Cardiac septum (tissue), 1 donor: ENCODE results near the gene DNAJC5G. TPM values are rescaled to one million over a fixed set of nuclear protein-coding genes. Genes with fewer than 3 reads are reported as not detected.
"Not testable (repeated sequence)": the region's sequence is repeated elsewhere in the genome, so short reads cannot be mapped to it uniquely, and the experiment has no call there.

Experiments
- DNase-seq: peaks from one replicate; pipeline ENCODE4 v3.0.0-alpha.2; 2020; ENCODE audit warnings: low spot score
- intact Hi-C: fragments of 100-400 bp; cut with DNase I; formaldehyde crosslinking; loops from one replicate; pipeline ENCODE4 v1.14.0; 2022
- total RNA-seq: library from RNA; stranded (reverse); fragmentation: NEBNext Ultra II Directional; extraction: Animal tissue kit (Norgen Biotek cat#: 25700); gene quantifications from one replicate; pipeline ENCODE4 v1.2.1, GENCODE V29; 2021
- donor health status: DM: no; HTN: no; CAD: no.

DNAJC5G gene
- total RNA-seq, 1 donor from 2014 or later = 1.6 TPM

DNA sequence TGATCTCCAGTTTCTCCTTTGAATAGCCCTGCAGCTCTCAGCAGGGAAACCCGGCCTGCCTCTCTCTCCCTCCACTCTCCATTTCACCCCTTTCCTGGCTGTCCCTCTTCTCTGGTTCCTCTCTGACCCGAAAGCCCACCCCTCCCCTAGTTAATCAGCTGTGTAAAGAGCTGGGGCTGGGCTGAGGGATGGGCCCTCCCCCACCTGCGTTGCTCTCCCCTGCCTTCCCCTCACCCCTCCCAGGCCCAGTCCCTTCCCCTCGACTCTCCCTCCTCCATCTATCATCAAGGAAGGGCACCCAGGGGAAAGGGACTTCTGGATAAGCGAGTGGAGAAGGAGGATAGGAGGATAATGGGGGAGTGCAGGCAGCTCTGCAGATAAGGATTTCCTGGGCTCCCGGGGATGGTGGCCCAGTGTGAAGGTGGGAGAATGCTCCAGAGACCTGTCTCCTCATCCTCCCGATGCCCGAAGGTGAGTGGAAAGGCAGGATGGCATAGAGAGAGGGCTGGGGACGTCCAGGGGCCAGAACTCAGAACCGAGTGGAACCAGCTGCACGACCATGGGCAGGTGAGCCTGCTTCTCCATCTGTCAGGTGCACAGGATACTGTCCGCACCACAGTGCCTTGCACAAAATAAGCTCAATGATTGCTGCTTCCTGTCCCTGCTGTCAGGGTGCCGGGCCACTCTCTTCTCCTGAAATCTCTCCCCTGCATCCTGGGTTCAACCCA lies 24.4 kb upstream of the DNAJC5G start:
- intact Hi-C loops = loop anchor here (2.0 to 5.0 kb wide), 2 partner anchors 30 to 51 kb away; no protein-coding TSS in a partner anchor
- DNase-seq = no peak

DNA sequence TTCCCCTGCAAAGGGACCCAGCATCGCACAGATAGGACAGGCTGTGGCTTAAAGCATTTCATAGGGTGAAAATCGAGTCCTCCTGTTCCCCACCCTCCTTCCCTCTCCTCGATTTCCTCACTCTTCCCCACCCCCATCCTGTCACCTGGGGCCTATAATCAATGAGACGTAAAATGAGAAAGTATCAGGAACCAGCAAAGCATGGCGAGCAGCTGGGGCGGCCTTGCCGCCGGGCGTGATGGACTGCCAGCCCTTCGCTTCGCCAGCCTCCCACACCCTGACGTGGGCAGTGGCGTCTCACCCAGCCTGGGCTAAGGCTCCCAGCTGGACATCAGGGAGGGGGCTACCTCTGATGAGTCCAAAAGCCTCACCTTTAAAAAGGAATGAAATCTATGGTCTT lies 23.5 kb upstream of the DNAJC5G start:
- intact Hi-C loops = loop anchor here (2.0 to 5.0 kb wide), 2 partner anchors 29 to 51 kb away; no protein-coding TSS in a partner anchor
- no peak for DNase-seq

DNA sequence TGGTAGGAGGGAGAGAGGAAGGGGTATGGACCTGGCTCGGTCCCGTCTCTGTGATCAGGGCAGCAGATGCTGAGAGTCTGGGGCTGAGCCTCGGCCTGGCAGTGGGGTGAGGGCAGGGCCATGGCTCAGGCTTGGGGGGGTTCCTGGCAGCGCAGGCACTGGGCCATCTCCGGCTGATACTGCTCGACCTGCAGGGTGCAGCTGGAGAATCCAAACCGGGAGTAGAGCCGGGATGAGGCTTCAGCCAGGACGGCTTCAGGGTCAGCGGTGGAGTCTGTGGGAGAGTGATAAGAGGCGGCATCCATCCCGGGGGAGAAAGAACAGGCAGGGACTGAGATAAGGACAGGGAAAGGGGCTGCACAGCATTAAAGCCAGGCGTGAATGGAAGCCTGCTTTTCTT lies 20.0 kb upstream of the DNAJC5G start:
- no peak for DNase-seq
- intact Hi-C loops = no loop called here

DNA sequence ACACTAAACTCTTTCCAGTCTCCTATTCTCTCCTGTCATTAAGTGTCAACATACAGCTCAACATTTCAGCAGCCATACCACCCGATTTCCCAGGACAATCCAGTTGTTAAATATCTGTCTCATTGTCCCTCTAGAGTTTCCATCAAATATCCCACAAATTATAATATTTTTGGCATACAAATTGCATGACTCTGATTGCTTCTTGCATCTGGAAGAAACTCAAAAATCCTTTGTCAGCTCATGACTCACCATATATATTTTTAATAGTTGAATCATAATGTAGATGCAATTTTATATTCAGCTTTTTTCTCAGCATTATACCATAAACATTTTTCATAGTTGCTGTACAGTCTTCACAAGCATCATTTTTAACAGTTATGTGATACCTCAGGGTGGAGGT lies 19.6 kb upstream of the DNAJC5G start:
- no peak for DNase-seq
- intact Hi-C loops = no loop called here

DNA sequence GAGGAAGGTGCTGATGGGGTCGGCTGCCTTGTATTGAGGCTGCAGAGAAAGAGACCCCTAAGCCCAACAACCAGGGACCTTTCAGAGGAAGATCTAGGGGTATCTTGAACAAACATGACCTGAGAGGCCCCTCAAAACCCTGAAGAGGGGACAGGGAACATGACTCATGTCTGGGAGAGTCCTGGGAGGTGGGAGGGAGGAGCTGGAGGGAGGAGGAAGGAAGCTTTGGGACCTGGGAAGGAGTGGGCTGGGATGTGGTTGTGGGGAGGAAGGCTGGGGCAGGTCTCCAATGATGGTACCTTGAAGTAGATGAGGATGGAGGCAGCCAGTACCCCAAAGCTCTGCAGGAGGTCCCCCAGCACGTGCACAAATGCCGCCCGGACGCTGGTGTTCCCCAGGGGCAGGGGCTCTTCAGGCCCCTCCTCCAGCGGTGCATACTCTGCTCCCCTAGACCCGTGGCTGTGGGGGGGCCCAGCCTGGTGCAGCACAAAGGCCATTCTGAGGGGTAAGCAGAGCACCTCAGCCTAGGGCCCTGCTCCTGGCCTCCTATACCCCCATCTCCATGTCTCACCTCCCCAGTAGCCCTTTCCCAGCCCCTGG lies 18.3 kb upstream of the DNAJC5G start:
- DNase-seq = no peak
- intact Hi-C loops = no loop called here

DNA sequence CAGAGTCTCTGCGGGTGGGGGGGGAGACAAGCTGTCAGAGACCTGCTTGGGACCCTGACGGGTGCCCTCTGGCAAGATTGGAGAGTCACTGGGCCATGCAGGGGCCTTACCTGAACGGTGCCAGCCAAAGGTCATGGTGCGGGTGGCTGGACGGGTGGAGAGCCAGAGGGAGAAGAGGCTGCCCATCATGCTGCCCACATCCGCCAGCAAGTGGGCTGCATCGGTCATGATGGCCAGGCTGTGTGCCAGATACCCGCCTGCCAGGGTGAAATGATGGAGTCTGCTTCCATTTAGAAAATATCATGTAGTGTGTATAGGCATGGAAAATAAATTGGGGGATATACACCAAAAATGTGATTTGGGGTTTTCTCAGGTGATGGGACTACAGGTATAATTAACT lies 17.2 kb upstream of the DNAJC5G start:
- DNase-seq = no peak
- intact Hi-C loops = no loop called here

DNA sequence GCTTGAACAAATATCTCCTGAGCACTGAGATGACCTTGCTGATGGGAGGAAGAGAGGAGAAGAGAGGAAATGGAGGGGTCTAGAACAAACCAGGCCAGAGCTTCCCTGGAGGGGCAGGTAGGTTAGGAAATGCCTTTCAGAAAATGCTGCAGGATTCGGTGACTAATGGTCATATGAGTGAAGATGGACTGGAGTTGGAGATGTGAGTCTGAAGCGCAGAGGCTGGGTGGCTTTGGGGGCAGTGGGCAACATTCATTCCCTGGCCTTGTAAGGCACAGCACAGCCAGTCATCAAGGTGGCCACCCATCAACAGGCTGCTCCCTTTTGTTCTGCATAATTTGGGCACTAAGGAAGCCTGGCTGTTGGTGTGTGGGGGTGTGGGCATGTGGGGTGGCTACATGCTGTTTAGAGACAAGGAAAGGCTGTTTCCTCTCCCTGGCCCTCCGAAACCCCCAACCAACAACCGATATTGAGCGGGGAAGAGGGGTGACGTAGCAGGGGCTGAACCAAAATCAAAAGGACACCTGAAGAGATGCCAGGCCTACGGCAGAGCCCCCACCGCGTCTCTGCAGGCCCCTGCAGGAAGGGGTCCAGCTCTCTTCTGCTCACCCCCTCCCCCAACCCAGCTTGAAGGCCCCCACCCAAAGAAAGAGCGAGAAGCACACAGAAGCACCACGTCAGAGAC lies 13.8 kb upstream of the DNAJC5G start:
- intact Hi-C loops = no loop called here
- DNase-seq = no peak

DNA sequence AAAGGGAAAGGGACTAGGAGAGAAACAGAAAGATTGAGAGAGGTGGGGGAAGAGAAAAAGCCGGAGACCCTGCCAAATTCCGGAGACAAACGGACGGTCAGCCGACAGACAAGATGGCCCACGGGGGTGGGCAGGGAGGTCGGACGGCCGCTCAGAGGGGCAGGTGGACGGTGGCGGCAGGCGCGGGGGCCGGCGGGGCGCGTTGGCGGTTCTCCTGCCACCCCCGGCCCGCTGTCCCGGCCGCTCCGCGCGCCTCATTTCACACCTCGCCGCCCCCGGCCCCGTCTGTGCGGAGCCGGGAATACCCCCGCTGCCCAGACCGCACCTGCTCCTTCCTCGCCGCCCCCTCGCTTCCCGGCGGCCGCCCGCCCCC lies 13.3 kb upstream of the DNAJC5G start:
- intact Hi-C loops = no loop called here
- no peak for DNase-seq

DNA sequence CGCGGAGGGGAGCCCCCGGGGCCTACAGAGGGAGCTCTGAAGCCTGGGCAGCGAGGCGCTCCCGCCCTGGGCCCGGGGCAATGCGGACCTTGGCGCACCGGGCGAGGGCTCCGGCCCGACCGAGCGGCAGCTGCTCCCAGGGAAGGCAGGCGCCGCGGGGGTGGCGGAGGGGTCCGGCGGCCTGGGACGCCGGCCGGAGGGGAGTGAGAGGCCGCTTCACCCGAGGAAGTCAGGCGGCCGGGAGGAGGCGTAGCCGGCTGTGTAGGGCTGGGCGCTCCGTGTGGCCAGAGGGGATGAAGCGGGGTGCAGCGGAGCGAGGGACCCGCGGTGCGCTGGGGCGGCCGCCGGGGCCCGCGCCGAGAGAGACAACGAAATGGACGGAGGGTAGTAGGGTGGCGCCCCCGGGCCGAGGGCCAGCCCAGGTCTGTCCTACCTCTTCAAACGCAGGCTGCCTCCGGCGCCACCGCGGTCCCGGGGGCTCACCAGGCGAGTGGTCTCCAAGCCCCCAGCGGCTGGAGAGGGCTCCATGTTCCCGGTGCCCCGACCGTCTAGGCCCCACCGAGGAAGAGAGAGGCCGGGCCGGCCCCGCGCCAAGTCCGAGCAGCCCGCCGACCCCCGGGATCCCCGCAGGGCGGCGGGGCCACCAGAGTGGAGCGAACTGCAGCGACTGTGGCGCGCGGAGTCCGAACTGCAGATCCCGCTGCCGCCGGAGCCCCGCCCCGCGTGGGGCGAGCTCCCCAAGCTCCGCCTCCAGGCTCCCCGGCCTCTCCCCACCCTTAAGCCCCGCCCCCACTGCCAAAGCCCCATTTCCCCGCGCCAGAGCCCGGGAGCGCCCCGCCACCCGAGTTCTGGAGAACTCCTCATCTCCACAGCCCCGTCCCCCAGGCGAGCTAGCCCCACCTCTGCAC lies 12.6 kb upstream of the DNAJC5G start, which contains the start of gene SLC30A3:
TSS of gene SLC30A3 (minus strand) at position 669 of the 908 bp plus-strand sequence. CDS start at position 528, 141 bp downstream.
- intact Hi-C loops = no loop called here
- DNase-seq = no peak

DNA sequence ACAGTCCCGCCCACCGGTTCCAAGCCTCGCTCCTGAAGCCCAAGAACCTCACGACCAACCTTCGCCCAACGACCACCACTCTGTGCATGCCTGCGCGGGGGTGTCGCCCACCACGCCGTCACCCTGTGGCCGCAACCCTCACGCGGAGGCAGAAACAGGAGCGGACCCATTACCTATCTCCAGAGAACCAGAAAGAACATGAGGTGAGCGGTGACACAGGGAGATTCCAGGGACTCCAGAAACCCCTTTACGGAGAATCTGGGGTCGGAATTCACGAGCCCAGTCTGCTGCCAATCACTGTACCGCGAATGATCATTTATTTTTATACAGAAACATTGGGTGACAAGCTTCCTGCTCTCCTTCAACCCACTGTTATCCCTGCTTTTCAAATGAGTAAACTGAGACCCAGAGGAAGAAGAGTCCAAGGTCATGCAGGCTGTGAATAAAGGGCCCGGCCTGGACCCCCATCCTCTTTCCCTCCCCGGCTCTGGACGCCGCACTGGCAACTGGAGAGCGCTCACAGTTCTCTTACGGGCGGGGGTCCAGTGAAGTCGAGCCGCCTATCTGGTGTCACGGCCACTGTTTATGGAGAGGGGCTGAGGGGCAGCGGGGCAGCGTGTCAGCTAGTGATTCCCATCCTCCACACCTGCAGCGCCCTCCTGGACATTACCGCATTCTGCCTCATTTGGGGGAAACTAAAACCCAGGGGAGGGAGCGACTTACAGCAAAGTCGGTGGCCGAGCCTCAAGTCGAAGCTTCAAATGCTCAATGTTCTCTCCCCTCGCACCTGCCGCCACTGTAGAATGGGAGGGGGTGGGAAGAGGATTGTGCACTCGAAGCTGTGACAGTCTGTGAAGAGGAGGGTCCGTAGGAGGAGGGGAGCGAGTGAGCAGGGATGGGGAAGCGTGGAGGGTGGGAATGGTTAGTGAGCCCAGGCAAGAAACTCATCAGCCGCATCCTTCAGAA lies 11.7 kb upstream of the DNAJC5G start:
- intact Hi-C loops = no loop called here

DNA sequence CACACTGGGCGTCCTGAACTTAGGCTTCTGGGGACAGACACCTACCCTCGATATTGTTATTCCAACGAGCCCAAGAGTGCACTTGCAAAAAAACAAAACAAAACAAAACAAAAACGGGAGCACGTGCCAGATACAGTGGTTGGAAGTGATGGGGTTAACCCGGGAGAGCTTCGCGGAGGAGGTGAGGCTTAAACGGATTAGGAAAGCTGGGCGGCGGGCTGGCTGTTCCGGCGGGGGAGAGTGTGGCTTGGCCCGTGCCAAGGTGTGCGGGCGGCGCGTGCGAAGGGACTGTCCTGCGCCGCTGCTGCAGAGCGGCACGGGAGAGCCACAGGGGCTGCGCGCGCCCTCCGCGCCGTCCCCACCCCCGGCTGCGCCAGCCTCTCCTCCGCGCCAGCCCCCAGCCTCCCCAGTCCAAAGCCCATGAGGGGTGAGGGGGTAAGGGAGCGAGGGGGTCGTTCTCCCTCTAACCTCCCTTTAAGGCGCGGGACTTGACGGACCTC lies 10.9 kb upstream of the DNAJC5G start:
- intact Hi-C loops = no loop called here
- no peak for DNase-seq

More for the DNA sequence above, 11.7 kb upstream of the DNAJC5G start:
- DNase-seq = peak; percentile 53

DNA sequence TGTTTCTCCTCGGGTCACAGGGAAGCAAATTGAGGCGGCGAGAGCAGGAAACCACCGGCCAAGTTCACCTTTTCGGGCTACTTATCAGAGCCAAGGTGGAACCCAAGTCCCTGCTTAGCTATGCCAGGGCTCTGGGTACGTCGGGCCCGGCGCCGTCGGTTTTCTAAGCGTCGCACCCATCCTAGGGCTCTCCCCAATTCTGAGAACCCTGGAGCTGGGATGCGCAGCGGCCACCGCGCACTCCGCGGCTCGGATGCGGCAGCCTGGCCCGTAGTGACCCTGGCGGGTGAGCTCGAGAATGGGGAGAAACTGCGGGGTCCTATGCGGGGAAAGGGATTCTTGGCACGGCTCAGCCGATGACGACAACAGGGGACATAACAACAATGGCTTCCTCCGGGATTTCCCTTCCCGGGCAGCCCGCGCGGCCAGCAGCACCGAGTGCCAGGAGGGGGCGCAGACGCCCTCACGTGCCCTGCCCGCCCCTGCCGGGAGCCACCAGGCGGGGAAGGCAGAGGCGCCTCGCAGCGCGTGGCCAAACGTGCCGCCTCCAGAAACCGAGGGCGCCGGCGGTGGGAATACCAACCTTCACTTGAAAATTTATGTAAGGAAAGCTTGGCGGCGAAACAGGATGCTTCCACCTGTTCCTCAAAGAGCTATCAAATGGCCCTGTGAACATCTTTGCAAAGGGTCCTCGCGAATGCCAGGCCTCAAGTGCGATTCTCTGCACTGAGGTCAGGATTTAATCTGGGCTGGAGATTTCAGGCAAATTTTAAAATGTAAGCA lies 10.3 kb upstream of the DNAJC5G start:
- DNase-seq = peak; percentile 84

DNA sequence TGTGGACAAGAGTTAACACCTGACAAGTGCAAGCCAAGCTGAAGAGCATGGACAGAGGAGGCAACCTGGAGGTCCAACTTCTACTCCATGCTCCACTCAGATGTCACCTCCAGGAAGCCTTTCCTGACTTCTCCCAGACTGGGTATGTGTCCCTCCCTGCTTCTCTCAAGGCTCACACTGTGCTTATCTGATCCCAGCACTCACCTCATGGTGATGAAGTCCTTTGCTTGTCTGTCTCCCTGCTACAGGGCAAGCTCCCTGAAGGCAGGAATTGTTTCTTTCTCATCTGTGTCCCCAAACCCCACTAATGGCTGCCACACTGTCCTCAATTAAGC lies 9.7 kb upstream of the DNAJC5G start:
- intact Hi-C loops = no loop called here
- DNase-seq = peak; percentile 29

More for the DNA sequence above, 10.3 kb upstream of the DNAJC5G start:
- intact Hi-C loops = no loop called here

DNA sequence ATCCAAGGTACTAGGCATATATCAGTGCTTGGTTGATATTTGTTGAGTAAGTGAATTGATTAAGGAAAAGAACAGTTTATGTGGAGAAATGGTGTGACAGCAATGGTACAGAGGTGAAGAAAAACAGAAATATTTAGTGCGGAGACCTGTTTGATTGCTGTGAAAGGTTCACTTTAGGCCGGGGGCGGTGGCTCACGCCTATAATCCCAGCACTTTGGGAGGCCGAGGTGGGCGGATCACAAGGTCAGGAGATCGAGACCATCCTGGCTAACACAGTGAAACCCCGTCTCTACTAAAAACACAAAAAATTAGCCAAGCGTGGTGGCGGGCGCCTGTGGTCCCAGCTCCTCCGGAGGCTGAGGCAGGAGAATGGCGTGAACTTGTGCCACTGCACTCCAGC lies 6.9 kb upstream of the DNAJC5G start:
- intact Hi-C loops, DNase-seq: not testable (repeated sequence)

DNA sequence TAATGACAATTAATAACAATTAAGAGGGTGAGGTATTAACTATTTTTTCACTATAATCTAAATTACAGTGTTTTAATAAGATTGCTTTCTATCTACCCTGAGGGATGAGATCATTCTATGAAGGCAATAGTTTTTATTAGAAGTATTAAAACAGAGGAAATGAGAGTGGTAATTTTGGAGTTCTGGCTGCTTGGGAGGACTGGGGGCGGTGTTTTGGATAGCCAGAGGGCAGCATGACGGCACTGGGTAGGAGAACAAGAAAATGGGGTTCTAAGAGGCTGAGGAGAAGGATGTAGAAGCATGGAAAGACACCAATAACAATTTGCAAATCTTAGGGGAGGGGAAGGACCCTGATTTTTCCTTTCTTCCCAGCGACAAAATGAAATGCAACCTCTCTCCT lies 5.1 kb upstream of the DNAJC5G start:
- DNase-seq = no peak
- intact Hi-C loops = loop anchor here (10.0 kb wide), 1 partner anchor 295 kb away; the partner anchor contains the start of gene MAPRE3

DNA sequence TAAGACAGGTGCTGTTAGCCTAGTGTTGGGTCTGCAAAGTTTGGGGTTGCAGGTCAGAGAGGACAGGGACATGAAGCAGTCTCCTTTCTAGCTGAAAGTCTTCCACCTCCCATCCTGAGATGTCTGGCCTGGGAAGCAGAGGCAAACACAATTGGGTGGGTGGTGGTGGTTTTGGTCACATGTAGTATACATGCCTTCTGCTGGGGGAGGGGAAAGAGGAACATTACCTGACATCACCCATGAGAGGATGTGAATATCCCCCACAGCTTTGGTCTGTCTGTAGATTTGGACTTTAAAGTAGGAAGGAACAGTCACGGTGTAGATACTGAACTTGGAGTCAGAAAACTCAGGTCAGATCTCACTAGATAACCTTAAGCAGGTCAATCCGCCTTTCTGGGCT lies 4.6 kb upstream of the DNAJC5G start:
- DNase-seq = no peak
- intact Hi-C loops = loop anchor here (10.0 kb wide), 1 partner anchor 296 kb away; the partner anchor contains the start of gene MAPRE3

DNA sequence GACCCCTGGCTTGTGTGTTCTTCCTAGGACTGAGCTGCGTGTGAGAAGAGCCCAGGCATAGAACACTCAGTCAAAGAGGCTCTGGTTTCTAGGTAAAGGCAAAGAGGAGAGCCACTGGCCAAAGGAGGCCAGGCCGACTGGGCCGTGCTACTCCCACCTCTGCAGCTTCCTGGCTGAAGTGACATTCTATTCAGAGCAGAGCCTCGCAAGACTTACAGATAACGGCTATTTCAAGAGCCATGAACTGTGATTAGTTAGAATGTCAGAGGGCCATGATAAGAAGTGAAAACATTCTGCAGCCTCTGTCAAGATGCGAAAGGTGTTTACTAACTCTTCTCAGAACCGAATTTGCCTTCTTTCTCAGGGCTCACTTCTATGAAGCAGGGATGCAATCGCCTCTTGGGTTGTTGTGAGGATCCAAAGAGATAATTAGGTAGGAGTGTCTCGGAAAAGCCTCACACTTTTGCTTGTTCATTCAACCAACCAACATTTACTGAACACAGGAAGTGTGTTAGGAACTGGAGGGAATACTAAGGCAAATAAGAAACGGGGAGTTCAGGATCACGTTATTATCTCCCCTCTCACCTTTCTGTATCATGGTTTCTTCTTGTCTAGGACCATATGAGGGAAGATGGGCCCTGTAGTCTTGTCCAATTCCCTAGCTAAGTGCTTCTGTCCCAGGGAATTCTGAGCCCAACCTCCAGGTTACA lies 3.4 kb upstream of the DNAJC5G start:
- DNase-seq = no peak
- intact Hi-C loops = loop anchor here (10.0 kb wide), 1 partner anchor 297 kb away; the partner anchor contains the start of gene MAPRE3
